DMS 273 (cell line): Measurements from ENCODE around the gene CTNNA3.

Source experiments
- DNase-seq: peaks from one replicate; lab custom pipeline; 2025; ENCODE audit not compliant: unreplicated experiment; lab: John Stamatoyannopoulos, UW

The CTNNA3 gene

DNA sequence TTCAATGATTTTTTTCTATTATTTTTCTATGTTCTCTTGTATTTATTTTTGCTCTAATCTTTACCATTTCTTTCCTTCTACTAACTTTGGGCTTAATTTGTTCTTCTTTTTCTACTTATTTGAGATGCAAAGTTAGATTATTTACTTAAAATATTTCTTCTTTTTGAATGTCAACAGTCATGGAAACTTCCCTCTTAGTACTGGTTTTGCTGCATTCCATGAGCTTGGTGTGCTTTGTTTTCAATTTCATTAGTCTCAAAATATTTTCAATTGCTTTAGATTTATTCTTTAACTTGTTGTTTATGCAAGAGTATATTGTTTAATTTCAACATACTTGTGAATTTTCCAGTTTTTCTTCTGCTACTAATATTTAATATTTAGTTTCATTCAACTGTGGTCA is 539.8 kb downstream of the CTNNA3 start:
- no peak for DNase-seq

GRCh38 chr10:67151471-67151870 is 544.5 kb downstream of the CTNNA3 start:
- no peak for DNase-seq

GRCh38 chr10:67144530-67144929 is 551.5 kb downstream of the CTNNA3 start:
- no peak for DNase-seq

DNA sequence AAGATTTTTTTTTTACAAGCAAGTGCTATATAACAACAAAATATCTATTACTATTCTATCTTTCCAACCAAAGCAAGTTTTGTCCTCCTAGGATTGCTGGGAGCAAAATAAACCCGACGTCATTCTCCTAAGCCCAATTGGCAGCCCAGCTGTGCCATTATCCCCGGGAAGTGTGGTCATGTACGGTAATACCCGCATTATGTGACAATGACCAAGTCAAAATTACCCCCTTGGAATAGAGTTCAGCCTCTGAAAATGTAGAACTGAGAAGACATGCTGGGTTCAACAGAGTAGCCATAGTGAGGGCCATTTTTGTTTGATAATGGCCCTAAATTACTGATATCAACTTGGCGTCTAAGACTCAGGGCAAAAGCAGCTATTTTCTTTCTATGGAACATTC is 554.7 kb downstream of the CTNNA3 start:
- no peak for DNase-seq

- no peak for DNase-seq
Observed at GRCh38 chr10:67140641-67141040, 555.4 kb downstream of the CTNNA3 start.

DNA sequence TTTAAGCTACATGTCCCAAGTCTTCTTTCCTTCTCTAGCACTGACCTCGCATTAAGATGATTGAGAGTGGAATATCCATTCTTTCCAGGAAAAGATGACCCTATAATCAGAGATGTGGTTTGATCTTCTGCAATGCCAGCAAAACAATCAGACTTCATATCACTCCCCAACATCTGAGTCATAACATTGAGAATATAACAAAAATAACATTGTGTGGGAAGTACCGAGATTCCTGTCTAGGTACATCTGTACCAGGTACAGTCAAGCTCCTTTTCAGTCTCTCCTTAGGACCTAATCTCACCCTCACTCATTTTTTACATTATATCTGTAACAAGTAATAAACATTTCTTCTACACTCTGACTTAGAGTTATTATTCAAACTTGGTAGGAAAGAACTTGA is 568.6 kb downstream of the CTNNA3 start:
- no peak for DNase-seq

GRCh38 chr10:67119651-67120050 is 576.3 kb downstream of the CTNNA3 start:
- no peak for DNase-seq

DNA sequence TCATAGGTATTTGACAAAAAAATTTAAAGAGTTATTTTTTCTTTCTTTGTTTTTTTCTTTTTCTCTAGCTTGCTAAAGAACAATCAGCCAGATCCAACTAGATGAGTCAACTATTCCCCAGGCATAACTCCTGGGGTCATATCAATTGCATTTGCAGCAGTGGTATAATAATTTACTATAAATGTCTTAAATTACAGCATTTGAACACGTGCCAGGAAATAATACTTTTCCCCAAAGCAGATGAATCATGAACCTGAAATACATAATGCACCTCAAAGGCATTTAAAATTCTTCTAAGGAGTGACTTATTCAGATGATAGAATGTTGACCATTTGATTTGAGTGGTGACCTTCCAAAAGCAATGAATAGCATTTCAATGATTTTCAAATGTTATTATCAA is 580.0 kb downstream of the CTNNA3 start:
- DNase-seq = no peak

DNA sequence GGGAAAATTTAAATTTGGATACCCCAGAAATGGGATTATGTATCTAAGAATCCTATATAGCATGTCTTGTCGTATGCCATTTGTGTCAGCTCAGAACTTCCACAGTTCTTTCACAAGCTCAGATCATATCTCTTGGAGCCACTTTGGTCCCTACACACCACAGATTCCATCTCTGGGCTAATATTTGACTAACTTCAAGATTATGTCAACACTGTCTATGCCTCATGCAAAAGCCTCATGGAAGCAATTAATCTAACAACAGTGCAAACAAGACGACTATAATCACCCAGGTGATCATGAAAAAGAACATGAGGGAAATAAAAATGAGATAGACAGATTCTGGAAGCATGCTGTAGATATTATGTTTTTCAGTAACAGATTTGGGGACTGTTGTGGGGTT is 581.0 kb downstream of the CTNNA3 start:
- DNase-seq = no peak

- no peak for DNase-seq
Observed at GRCh38 chr10:67112765-67113164, 583.2 kb downstream of the CTNNA3 start.

DNA sequence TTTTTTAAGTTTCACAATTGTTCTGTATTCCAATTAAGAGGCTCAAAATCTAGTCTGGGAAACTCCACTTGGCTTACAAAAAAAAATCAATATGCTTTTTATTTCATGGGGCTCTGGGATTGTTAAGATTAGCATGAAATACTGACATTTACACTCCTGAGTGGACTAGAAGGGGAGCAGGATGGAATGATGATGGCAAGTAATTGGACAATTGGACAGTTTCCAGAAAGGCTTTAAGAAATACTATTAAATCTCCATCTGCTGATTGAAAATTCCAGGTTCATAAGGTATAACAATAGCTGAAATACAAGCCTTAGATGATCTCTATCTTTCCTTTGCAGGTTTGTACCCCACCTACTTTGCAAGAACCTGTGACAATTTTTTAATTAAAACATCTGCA is 585.7 kb downstream of the CTNNA3 start:
- DNase-seq = peak; percentile 10

DNA sequence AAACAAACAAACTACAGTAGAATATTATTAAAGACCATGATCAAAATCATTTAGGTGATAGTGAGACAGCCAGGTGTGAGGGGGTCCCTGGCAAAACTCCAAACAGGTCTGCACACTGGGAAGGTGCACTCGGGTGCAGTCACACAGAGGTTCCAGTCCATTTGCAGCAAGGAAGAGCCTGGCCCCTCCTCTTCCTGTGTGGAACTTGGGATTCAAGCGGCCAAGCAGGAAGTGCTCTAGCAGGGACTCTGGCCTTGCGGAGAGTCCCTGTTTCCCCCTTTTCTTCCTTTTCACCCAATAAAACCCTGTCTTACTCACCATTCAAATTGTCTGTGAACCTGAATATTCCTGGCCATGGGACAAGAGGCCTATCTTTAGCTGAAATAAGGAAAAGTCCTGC is 588.3 kb downstream of the CTNNA3 start:
- no peak for DNase-seq

DNA sequence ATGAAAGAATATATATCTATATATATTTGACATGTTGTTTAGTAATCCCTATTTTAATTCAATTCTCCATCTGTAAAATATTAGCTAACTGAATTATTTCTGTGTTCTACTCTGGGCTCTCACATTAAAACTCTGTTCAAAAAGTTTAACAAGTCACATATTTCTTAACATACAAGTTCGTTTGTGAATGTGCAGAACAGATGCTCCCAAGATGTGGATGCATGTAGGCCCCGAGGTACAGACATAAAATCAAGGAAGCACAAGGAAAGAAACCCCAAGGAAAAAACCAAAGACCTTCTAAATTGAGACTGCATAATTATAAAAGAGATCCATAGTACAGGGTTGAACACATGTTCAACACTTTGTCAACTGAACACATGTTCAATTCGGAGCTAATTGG is 595.0 kb downstream of the CTNNA3 start:
- DNase-seq = no peak

- no peak for DNase-seq
Observed at GRCh38 chr10:67098461-67098860, 597.5 kb downstream of the CTNNA3 start.

DNA sequence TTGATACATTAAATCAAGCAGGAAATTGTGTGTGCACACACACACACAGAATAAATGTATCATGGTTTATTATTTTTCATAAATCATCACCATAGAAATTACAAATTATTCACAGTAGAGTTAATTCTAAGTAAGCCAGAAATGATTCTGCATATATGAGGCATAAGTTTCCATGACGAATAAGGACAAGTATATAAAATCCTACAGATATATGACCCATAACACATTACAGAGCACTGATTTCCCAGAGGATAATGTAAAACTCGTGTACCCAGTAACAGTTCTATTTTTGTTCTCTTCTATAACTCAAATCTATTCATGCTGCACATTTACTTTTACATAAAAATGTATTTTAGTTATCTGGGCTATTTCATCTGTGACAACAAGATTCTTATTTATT is 600.5 kb downstream of the CTNNA3 start:
- no peak for DNase-seq

DNA sequence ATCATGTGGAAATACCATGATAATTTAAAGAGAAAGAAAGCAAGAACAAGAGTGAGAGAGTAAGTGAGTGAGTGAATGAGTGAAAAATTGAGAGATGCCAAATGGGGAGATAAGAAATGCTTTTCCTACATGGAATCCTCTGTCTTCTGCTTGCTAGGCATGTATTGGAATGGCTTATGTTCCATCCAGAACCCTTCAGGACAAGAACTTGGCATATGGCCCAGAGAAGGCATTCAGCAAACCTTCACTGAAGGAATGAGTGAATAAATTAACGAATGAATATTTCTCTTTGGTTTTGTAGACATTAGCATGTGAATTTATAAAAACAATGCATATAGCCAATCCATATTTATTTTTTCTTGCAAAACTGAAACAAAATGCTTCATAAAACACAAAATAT is 608.0 kb downstream of the CTNNA3 start:
- DNase-seq = peak; percentile 0

- no peak for DNase-seq
Observed at GRCh38 chr10:67087135-67087425, 608.9 kb downstream of the CTNNA3 start.

- no peak for DNase-seq
Observed at GRCh38 chr10:67086327-67087134, 609.5 kb downstream of the CTNNA3 start.

GRCh38 chr10:67079126-67079525 is 616.9 kb downstream of the CTNNA3 start:
- DNase-seq = peak; percentile 27

DNA sequence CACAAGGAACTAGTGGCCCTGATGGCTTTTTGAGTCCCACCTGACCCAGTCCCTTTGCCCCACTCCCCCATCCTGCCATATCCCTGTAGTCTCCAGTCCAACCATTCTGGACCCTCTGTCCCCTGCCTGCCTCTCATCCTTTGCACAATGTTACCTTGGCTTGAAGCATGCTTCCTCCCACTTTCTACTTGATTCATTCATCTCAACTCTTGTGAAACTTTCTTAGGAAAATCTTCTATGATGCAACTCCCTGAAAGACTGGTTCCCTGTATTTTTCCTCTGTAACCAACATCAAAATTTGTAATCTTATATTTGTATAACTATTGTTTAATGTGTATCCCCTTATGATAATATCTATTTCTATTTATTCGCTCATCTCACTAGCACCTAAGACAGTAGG is 618.6 kb downstream of the CTNNA3 start:
- no peak for DNase-seq

- no peak for DNase-seq
Observed at GRCh38 chr10:67076144-67076543, 619.9 kb downstream of the CTNNA3 start.

- DNase-seq = peak; percentile 7
Observed at GRCh38 chr10:67075491-67075971, 620.5 kb downstream of the CTNNA3 start.

- DNase-seq = no peak
Observed at GRCh38 chr10:67072654-67073053, 623.3 kb downstream of the CTNNA3 start.
